GM18867 (cell line): ENCODE data around the gene HLA-DQA1.
"Not testable (repeated sequence)": the region's sequence is repeated elsewhere in the genome, so short reads cannot be mapped to it uniquely, and the experiment has no call there.

ENCODE experiments used
- ATAC-seq: cut with Tn5 transposase; IDR thresholded peaks from one replicate; pipeline ENCODE4 v1.9.1; 2021; ENCODE audit warnings: mild to moderate bottlenecking, moderate library complexity; ENCODE audit not compliant: unreplicated experiment

The HLA-DQA1 gene

DNA sequence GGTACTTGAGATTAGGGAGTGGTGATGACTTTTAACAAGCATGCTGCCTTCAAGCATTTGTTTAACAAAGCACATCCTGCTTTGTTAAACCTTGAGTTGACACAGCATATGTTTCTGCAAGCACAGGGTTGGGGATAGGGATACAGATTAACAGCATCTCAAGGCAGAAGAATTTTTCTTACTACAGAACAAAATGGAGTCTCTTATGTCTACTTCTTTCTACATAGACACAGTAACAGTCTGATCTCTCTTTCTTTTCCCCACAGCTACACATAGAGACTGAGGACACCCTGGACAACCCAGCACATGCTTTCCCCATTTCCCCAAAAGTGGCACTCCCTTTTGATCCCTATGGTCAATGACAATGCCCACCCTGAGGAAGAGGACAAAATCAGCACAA, 20.6 kb downstream of the HLA-DQA1 start:
- not testable (repeated sequence) for ATAC-seq

DNA sequence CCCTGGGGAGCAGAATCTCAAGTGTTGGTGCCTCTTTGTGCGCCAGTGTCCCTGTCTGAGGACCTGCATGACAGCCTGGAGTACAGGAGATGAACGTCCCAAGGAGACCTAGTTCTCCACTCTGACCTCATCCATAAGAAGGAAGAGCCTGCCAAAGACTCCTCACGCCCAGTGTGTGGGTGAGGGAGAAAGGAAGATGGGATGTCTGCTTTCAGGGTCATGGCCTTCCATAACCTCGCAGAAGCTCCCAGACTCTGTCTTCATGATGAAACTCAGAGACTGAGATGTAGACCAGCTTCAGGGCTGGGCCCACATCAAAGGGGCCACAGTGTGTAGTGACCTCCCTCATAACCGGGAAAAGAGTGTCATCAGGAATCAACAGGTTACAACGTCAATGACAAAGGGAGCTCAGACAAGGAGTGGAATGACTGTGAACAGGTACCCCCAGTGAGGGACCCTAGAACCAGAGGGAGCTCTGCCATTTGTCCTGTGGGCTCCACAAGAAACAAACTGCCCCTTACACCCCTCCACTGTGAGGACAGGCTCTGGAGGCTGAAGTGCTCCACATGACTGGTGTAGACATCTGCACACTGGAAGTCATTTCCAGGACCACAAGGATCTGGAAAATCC, 21.2 kb downstream of the HLA-DQA1 start:
- ATAC-seq, result no peak

DNA sequence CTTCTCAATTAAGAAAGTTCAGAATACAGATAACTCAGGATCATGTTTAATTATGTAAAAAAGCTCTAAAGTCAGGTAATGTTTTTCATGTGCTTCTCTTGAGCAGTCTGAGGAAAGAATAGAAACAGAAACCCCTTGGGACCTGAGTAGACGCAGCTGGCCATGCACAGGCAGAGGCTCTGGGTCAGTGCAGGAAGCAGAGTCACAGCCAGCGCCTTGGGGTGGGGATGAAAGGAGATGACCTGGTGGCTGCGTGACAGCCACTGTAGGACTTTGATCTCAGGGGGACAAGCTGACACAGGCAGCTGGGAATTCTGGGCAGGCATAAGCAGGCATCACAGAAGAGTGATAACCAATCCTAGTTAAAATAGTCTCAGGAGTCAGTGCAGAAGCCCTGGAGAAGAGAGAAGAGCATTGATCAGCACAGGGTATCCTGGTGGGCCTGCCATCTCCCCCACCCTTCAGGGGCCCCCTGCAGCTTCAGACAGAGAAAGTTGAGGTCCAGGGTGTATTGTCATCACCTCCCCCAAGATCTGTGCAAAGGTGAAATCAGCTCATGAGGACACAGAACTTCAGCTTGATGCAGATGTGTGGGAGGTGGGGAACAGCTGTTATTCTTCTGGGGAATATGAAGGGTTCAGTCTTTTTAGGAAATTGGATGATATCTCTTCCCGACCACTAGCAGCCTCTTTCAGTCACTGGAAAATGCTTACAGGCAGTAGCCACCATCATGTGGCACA, 22.8 kb downstream of the HLA-DQA1 start:
- peak; percentile 49 for ATAC-seq

DNA sequence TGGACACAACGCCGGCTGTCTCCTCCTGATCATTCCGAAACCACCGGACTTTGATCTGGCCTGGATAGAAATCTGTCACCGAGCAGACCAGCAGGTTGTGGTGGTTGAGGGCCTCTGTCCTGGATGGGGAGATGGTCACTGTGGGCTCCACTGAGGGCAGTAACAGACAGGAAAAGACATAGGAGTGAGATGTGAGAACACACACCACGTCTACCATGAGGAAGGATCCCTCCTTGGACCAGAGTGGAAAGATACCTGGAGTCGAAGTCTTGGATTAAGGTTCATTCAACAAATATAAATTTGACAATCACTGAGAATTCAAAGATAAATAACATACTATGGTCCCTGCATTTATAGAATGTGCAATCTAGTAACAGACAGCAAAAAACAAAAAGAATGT, 24.9 kb downstream of the HLA-DQA1 start:
- no peak for ATAC-seq

DNA sequence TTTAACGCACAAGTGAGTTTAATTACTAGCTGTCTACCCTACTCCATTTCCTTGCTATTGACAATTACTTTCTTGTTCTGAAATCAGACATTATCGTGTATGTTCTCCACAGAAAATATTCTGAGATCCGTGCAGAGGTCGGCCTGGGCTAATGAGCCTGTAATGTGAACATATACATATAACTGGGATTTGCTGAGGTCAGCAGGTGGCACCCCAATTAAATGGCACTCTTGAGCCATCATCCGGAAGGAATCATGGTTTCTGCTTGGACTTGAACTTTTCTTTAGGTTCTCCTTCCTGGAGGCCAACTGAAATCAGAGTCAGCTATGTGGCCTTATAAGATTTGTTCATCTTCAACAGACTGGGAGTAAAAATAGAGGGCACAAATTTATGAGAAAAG, 25.6 kb downstream of the HLA-DQA1 start:
- ATAC-seq, result no peak

DNA sequence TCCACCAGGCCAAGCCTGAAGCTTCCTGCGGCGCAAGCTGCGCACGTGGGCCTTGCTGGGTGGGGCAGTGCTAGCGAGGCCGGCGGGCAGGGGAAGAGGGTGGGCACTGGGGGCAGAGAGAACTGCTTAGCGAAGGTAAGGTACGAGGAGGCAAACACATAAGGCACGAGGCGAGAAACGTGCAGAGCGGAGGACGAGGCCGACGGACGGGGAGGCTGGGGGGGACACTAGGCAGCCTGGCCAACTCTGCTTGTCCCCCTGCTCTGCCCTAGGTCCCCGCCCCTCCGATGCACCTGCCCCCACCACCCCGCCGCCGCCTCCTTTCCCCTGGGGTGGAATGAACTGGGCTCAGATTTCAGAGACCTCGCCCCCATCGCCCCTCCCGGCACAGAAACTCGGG, 27.1 kb downstream of the HLA-DQA1 start:
- no peak for ATAC-seq

DNA sequence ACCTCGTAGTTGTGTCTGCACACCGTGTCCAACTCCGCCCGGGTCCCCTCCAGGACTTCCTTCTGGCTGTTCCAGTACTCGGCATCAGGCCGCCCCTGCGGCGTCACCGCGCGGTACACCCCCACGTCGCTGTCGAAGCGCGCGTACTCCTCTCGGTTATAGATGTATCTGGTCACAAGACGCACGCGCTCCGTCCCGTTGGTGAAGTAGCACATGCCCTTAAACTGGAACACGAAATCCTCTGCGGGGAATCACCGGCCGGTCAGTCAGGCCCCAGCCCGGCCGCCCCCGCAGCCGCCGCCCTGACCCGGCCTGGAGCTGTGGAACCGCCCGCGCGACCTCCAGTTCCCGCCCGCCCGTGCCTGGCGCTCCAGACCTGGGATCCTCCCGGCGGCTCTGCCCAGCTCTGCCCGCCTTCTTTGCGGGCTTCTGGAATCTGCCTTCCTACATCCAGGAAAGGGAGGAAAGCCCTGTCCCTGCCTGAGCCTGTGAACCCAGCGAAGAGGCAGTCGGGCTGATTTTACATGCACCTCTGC, 27.7 kb downstream of the HLA-DQA1 start:
- ATAC-seq, result no peak

DNA sequence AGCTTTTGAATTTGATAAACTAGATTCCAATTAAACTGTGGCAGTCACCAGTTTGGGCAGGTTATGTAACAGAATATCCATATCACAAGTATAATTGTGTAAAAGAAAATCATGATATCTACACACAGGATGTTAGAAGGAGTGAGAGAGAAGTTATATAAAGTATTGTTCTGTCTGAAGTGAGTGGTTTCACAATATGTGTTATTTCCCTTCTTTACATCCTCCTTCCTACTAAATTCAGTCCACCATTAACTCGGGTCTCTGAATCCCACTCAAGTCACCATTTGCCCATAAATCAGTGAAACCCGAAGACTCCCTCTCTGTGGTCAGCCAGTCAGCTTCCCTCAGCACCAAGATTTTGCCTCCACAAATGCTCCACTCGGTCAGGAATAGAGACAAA, 28.5 kb downstream of the HLA-DQA1 start:
- no peak for ATAC-seq

DNA sequence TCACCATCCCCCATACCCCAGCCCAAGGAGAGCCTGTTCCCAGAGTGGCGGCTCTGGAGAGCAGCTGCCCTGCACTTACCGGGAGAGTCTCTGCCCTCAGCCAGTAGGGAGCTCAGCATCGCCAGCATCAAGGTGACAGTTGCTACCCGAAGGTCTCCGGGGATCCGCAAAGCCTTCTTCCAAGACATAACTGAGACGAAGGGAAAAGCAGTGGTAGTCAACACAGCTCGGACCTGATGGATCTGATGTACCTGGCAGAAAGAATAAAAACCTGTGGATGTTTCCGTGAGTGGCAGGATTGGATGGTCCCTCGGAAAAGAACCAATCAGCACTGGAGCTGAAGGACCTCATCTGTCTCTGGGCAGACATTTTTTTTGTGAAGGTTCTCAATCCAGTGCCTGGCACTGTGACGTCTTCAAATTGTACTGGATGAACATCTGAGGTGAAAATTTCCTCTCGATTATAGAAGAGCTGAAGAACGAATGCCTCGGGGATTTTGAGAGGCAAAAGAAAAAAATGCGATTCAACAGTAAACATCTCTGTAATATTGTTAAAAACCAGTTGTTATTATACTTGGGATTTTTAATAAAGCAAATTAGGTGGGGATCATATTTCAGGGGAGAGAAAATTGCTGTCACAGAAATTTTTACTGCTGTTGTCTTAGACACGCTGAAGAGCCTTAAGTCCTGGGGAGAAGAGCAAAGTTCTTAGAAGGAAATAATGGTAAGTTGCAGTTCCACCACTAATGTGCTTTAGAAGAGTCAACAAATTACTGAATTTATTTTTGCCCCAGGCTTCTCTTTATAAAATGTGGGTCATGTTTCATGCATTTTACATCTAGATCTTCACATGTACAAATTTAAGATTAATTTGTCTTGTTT, 29.5 kb downstream of the HLA-DQA1 start, which contains the start of gene HLA-DQB1:
Gene HLA-DQB1 (minus strand): TSS at position 238 of the 881 bp plus-strand sequence. CDS start 50 bp downstream, at position 188.
- peak; percentile 68 for ATAC-seq

DNA sequence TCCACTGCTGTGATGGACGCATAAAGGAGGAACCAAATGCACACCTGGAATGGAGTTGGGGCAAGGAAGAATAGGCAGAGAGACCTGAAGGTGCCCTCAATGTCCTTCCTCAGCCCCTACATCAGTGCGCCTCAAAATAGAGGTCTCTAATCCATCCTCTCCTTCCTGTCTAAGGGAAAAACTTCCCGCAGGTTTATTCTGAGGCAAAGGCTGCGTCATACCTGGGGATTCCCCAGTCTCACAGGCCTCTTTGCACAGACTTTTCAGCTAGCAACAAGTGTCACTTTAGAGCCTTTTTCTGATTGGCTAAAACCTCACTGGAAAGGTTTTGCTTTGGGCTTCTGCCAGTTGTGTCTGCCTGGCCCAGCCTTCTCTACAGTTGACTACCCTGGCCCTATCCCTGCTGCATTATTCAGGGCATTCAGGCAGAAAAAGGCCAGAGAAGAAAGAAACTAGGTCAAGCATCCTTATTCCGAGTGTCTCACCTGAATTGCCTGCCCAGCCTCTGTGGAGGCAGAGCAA, 31.1 kb downstream of the HLA-DQA1 start:
- ATAC-seq, result peak; percentile 68

DNA sequence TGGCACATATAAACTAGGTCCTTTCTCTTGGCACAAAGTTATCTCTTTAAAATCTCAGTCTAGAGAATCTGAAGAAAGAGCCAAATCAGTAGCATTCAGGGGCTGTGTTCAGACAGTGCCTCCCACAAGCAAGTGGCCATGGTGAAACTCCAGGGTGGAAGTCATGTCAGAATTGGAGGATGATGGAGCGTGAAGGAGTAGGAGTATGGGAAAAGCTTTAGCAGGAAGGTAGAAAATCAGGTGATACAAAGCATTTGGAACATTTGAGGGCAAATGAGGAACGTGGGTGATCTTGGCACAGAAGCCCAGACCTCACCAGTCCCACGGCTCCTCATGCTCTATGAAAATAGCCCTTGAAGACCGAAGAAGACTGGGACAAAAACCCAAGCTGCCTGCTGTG, 32.0 kb downstream of the HLA-DQA1 start:
- ATAC-seq, result no peak

DNA sequence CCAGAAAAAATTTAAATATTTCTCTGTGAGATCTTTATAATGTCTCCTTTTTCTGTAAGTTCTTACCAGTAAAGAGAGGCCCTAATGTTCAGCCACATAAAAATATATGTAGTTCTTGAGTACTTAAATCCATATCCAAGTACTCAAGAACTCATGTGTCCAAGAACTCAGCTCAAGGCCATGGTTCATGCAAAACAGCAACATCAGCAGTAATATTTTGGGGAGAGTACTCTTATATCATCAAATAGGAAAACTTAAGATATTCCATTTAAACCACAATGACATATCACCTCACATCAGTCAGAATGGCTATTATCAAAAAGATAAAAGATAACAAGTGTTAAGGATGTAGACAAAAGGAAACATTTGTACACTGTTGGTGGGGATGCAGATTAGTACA, 32.7 kb downstream of the HLA-DQA1 start:
- no peak for ATAC-seq

DNA sequence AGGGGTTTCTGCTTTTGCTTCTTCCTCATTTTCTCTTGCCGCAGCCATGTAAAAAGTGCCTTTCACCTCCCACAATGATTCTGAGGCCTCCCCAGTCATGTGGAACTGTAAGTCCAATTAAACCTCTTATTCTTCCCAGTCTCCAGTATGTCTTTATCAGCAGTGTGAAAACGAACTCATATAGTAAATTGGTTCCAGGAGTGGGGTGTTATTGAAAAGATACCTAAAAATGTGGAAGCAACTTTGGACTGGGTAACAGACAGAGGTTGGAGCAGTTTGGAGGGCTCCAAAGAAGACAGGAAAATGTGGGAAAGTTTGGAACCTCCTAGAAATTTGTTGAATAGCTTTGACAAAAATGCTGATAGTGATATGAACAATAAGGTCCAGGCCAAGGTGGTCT, 34.7 kb downstream of the HLA-DQA1 start:
- not testable (repeated sequence) for ATAC-seq

DNA sequence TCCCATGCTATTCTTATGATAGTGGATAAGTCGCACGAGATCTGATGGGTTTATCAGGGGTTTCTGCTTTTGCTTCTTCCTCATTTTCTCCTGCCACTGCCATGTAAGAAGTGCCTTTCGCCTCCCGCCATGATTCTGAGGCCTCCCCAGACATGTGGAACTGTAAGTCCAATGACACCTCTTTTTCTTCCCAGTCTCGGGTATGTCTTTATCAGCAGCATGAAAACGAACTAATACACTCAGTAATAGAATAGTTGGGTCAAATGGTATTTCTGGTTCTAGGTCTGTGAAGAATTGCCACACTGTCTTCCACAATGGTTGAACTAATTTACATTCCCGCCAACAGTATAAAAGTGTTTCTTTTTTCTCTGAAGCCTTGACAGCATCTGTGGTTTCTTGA, 36.9 kb downstream of the HLA-DQA1 start:
- not testable (repeated sequence) for ATAC-seq

DNA sequence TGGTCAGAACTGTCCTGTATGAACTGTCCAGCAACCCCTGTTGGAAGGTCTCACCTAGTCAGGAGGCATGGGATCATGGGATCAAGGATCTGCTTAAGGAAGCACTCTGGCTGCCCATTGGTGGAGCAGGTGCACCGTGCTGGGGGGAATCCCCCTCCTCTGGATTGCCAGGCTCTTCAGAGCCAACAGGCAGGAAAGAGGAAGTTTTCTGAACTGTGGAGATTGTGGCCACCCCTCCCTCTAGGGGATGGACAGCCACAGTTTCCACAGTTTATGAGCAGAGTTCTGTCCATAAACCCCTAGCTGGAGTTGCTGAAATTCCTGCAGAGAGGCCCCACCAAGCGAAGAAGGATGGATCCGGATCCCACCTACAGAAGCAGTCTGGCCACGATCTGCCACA, 42.3 kb downstream of the HLA-DQA1 start:
- no peak for ATAC-seq

DNA sequence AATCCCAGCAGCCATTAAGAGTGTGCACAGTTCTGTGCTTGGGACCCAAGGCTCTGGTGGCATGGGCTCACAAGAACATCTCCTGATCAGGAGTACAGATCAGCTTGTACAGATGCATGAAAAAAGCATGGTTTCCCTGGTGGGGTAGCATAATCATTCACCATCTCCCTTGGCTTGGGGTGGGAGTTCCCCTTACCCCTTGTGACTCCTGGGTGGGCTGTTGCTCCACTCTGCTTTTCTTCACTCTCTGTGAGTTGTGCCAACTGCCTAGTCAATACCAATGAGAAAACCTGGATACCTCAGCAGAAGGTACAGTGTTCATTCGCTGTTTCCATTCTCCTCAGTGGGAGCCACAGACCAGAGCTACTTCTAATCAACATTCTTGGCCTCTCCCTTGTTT, 42.8 kb downstream of the HLA-DQA1 start:
- ATAC-seq, result no peak

DNA sequence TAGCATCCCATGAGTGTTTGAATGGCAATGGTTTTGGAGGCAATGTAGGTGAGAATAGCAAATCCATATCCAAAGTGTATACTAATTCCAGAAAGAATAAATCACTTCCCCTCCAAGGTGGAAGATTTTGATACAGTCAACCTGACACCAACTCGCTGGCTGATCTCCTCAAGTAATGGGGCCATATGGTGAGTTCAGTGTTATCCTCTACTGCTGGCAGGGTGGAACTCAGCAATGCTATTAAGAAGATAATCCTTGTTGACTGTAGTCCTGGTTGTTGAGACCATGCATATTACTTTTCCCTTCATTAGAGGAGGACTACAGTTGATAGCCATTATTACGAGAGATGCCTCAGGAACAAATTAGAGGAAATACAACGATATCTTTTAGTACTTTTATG, 47.0 kb downstream of the HLA-DQA1 start:
- no peak for ATAC-seq

DNA sequence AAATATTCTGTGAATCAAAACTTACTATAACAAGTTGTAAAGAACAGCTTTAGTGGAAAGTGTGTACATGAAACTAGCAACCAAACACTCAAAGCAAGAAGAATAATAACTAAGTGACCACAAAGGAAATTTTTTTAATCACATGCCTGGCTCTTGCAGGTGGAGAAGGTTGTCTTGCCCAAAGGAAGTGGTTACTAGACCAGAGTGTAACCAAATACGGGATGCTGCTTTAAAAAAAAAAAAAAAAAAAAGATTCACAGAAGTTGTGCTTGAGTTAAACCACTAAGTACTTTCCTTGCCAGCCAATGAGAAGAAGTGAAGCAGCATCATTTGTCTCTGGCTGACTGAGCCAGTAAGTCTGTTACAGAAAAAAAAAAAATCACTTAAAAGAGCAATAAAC, 48.4 kb downstream of the HLA-DQA1 start:
- ATAC-seq, result peak; percentile 89

DNA sequence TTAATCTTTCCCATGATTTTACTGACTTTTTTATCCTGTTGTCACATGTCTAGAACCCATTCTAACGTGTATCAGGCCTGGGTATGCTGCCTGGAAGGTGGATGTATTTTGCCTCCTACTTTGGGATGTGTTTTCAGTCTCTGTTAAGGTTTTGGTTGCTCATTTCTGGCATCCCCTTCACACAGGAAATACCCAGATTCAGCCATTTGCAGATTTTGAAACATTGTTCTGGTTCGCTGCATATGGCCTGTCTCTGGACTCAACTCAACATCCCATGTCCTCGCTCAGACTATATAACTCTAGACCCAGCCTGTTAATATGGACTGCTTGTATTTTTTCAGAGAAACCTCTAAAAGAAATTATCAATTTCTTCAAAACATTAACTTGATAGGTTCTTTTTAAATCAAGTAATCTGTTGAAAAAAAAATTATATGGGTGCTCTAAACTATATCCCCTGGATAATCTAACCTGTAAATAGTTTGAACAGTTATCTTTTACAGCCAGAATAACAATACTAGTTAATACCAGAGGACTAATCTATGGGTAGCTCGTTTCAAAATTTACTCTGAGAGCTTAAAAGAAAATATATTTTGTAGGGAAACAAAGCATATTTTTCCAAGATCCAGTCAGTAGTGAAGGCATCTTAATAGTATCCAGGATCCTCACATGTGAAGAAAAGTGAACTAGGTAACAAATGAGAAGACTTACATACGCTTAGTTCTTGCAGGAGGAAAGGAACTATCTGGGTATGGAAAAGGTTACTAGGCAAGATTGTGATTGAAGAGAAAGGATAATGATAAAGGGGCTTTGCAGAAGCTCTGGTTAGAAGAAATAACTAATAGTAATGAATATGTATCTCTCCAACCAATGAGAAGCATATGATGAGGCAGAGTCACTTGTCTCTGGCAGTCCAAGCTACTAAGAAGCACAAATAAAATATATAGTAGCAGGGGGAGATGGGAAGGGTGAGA, 52.6 kb downstream of the HLA-DQA1 start:
- no peak for ATAC-seq

DNA sequence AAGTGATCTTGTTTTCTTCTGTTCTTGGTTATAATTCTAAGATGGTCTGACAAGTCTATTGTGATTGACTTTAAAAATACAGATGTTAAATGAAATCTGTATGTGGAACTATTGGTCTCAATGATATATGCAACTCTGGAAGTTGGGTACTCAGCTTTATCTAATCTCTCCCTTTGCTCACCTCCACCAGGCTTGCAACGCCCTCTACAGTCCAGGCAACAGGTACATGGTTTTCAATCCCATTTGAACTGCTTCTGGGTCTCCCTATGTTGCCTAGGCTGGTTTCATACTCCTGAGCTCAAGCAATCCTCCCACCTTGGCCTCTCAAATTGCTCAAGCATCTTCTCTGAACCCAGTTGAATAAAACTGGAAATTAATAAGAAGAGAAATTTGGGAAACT, 54.8 kb downstream of the HLA-DQA1 start:
- peak; percentile 50 for ATAC-seq
